ENCODE data around the gene COLQ.

DNA sequence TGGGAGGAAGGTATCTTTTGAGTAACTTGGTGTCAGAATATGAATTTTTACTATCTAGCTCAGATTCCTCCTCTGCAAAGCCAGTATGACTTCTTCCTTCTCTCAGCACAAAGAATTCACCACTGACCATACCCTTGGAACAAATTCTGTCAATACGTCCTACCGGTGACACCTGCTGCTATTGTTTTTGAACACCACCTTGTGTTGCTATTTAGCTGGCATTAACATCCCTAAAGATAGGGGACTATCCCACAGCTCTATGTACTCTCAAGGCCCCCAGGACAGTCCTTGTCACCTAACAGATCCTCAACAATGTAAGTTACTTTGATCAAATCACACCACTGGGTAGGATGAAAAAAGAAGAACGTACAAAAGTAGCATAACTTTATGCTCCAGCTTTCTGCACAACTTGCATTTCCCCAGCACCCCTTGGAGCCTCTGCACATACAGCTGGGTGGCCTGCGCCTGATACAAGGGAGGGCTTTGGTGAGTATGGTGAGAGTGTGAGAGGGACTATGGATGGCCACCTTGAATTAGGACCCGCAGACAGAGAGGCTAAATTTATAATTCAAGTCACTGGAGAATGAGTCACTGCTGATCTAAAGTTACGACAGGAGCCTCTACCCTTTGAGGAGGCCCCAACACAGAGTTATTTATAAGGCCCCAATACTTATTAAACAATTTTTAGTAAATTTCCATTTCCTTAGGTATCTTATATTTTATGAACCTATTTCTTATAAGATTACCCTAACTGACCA lies 2.3 kb upstream of the COLQ start:
- TF ChIP-seq, protein P1, sequence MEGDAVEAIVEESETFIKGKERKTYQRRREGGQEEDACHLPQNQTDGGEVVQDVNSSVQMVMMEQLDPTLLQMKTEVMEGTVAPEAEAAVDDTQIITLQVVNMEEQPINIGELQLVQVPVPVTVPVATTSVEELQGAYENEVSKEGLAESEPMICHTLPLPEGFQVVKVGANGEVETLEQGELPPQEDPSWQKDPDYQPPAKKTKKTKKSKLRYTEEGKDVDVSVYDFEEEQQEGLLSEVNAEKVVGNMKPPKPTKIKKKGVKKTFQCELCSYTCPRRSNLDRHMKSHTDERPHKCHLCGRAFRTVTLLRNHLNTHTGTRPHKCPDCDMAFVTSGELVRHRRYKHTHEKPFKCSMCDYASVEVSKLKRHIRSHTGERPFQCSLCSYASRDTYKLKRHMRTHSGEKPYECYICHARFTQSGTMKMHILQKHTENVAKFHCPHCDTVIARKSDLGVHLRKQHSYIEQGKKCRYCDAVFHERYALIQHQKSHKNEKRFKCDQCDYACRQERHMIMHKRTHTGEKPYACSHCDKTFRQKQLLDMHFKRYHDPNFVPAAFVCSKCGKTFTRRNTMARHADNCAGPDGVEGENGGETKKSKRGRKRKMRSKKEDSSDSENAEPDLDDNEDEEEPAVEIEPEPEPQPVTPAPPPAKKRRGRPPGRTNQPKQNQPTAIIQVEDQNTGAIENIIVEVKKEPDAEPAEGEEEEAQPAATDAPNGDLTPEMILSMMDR (IDR thresholded peaks at IDR 0.05; ENCODE audit: borderline replicate concordance, extremely low read depth, low read length, poor library complexity, severe bottlenecking) = no peak
- no peak for TF ChIP-seq EZH2 (IDR thresholded peaks at IDR 0.05; ENCODE audit: borderline replicate concordance, low read depth, low read length, severe bottlenecking)
